Measurements from ENCODE around the gene CSDE1.
A peak's percentile ranks its signal among the peaks of the same experiment; 100 is the strongest.
"Not testable (repeated sequence)": the region's sequence is repeated elsewhere in the genome, so short reads cannot be mapped to it uniquely, and the experiment has no call there.

Gene CSDE1

GRCh38 chr1:114757455-114758255, at the start of gene CSDE1:
CSDE1 (minus strand) TSS chr1:114757984; CDS start chr1:114739890, 18,094 bp downstream.
- peak; percentile 98 for DNase-seq

DNA sequence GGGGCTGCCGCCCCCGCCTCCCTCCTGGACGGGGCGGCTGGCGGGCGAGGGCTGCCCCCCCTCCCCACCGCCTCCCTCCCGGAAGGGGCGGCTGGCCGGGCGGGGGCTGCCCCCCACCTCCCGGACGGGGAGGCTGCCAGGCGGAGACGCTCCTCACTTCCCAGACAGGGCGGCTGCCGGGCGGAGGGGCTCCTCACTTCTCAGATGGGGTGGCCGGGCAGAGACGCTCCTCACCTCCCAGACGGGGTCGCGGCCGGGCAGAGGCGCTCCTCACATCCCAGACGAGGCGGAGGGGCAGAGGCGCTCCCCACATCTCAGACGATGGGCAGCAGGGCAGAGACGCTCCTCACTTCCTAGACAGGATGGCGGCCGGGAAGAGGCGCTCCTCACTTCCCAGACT, 46.7 kb upstream of the CSDE1 start:
- DNase-seq: not testable (repeated sequence)

DNA sequence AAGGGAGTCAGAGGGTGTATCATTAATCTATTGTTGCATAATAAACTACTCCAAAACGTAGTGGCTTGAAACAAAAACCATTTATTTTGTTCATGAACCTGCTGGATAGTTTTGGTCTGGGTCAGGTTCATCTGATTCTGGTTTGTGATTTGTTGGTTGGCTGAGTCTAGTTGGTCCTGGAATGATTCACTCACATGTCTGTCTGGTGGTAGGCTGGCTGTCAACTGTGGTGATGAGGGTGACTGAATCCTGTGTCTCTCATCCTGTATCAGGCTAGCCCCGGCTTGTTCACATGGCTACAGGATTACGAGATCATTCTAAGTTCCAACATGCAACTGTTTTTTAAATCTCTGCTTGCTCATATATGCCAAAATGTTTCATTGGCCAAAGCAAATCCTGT, 45.2 kb upstream of the CSDE1 start:
- DNase-seq: peak; percentile 15

DNA sequence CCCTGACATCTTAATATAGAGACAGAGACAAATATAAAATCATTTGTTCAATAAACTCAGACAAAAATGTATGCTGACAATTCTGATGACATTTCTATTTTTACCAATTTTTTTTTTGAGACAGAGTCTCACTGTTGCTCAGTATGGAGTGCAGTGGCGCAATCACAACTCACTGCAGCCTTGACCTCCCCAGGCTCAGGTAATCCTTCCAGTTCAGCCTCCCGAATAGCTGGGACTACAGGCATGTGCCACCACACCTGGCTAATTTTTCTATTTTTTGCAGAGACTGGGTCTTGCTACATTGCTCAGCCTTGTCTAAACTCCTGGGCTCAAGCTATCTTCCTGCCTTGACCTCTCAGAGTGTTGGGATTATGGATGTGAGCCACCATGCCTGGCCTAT, 36.3 kb upstream of the CSDE1 start:
- DNase-seq: no peak

GRCh38 chr1:114790581-114790980, 32.8 kb upstream of the CSDE1 start:
- DNase-seq: not testable (repeated sequence)

DNA sequence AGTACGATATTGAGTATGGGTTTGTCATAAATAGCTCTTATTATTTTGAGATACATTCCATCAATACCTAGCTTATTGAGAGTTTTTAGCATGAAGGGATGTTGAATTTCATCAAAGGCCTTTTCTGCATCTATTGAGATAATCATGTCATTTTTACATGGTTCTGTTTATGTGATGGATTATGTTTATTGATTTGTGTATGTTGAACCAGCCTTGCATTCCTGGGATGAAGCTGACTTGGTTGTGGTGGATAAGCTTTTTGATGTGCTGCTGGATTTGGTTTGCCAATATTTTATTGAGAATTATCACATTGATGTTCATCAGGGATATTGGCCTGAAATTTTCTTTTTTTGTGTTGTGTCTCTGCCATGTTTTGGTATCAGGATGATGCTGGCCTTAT, 28.7 kb upstream of the CSDE1 start:
- DNase-seq: not testable (repeated sequence)

DNA sequence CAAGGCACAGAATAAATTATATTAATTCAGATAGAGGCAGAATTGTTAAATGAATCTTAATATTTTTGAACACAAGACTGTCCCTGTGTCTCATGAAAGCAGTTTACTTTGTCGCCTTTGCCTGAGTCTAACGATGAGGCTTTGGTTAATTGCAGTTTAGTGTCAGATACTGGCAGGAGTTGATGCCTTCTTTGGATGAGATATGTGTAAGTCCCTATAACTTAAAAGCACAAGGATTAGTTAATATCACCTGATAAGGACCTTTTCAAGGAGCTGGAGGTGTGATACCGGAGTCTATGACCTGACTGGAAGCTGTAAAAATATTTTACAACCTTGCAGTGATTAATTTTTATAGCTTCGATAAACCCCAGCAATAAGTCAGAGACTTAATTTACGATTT, 24.7 kb upstream of the CSDE1 start:
- no peak for DNase-seq

- DNase-seq: peak; percentile 97
Measured at GRCh38 chr1:114780344-114781226, 22.8 kb upstream of the CSDE1 start, which contains the start of gene SIKE1. SIKE1 (minus strand) TSS chr1:114780685; CDS start chr1:114780607, 78 bp downstream.

DNA sequence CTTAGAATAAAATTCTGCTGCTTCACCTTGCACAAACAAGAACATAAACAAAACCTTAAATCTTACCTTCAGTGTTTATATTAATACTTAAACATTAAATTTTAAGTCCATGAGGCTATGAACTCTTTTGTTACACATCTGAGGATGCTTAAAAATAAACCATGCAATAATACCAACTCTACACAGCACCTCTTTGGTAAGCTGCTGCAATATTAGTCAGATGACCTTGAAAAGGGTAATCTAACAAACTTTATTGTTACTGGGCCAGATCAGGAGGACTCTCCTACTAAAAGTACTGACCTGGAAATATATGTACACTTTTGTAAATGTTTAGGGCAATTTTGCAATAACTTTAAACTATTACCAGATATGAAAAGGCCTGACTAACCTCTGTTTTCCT, 21.9 kb upstream of the CSDE1 start:
- no peak for DNase-seq

GRCh38 chr1:114776726-114777125, 18.9 kb upstream of the CSDE1 start:
- DNase-seq: not testable (repeated sequence)

DNA sequence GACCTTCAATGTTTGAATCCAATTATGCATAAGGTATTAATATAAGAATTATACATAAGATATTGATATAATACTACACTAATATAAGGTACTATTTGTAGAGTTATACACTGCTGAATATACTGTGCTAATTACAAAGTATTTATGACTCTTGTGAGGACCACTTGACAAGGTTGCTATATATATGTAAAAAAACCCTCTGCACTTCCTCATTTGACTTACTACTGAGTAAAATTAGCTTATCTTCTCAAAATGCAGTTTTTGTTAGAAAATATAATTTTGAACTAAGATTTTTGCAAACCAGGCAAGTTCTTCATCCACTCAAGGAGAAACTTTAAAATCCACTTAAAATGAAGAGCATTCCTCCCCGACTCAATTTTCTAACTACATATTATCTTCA, 14.2 kb upstream of the CSDE1 start:
- DNase-seq: no peak

- DNase-seq: no peak
Measured at GRCh38 chr1:114770989-114771388, 13.2 kb upstream of the CSDE1 start.

DNA sequence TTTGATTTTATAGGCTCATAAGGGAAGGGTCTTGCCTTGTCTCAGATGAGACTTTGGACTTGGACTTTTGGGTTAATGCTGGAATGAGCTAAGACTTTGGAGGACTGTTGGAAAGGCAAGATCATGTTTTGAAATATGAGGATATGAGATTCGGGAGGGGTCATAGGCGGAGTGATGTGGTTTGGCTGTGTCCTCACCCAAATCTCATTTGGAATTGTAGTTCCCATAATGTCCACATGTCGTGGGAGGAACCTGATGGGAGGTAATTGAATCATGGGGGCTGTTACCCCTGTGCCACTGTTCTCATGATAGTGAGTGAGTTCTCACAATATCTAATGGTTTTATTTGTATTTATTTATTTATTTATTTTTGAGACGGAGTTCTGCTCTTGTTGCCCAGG, 6.9 kb upstream of the CSDE1 start:
- no peak for DNase-seq

DNA sequence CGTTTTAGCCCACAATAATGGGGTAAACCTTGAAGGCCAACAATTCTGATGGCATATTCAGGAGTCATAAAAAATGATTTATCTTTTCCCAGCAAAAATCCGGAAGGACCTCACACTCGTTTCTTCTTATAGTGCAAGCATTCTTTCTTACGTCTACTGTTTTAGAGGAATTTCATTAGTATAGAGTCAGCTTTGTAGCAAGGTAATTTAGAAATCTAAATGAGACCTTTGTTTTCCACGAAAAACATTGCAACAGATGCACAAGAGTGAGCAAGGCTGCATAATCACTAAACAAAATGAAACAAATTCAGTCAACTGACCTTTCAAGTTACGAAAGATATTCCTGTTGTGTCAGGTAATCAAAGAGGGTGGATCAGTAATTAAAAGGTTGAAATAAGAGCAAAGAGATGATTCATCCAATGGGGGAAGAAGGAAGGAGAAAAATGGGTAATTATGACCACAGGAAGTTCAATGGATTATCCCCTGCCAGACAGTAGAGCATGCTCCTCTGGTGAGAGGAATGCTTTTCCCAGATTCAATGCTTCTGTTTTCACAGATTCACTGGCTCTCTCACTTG, 560 bp upstream of the CSDE1 start:
- no peak for DNase-seq

- peak; percentile 22 for DNase-seq
Measured at GRCh38 chr1:114756949-114757454, 782 bp downstream of the CSDE1 start.

- DNase-seq: peak; percentile 45
Measured at GRCh38 chr1:114756009-114756892, 1.5 kb downstream of the CSDE1 start.

- DNase-seq: no peak
Measured at GRCh38 chr1:114755006-114755931, 2.5 kb downstream of the CSDE1 start.

DNA sequence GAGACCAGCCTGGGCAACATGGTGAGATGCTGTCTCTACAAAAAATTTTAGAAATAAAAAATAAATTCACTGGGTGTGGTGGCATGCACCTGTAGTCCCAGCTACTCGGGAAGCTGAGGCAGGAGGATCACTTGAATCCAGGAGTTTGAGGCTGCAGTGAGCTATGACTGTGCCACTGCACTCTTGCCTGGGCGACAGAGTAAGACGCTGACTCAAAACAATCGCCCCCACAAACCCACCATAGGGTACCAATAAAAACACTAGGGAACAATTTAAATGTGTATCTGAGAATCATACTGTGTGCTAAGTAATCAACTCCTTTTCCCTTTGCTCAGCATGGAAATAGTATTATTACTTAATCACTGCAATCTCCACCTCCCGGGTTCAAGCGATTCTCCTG, 4.1 kb downstream of the CSDE1 start:
- peak; percentile 46 for DNase-seq

DNA sequence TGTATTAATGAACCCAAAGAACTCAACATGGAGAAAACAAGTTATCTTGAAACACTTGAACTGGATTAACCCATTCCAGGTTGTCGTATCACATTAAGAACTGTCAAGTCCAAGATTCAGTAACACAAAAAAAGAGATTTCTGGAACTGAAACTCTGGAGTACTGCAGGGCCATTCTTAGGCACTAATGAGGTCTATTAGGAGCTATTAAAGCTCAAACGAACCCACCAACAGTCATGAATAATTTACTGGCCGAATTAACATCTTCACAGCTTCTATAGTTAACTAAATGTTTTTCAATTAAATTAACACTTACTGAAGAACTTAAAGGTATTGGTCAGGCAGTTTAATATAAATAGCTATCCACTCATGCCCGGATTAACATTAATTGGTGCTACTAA, 4.6 kb downstream of the CSDE1 start:
- no peak for DNase-seq

DNA sequence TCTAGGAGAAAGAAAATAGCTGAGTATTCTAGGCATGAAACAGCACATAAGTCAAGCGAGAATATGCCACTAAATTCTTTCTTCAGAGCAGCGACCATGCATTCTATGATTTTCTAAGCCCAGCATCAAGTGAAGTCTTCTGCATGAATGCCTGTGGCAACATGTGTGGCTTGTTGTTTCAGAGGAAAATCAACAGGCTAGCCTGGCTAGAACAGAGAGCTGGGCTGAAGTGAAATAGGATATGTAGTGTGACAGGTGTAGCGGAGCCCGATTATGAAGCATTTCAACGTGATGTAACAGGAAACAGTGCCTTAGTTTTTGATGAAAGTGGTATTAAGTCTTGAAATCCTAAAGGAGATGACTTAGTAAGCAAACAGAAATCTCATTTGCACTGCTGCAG, 7.0 kb downstream of the CSDE1 start:
- no peak for DNase-seq

GRCh38 chr1:114749835-114750234, 7.9 kb downstream of the CSDE1 start:
- no peak for DNase-seq

Measured in activated CD4-positive, alpha-beta T cell treated with anti-CD3 and anti-CD28 coated beads, Interleukin-10, Interleukin-2, amounts not matched to agents 100 ng/mL and 50 ng/mL, durations not matched to agents 16 hours and 8 hours (primary cell).